Uterus (tissue), 4 donors: Measurements from ENCODE around the gene EPB41L1. TPM values are rescaled to one million over a fixed set of nuclear protein-coding genes. Genes with fewer than 3 reads are reported as not detected.

Experiments used
- DNase-seq, 2 donors: peaks; one replicate each; pipeline ENCODE4 v3.0.0-alpha.2; 2019 to 2020
- H3K27ac ChIP-seq, 2 donors: fragments of 200-600 bp; sonication (generic); 1 replicate in 1 of 2; 2 replicates in 1 of 2; pipeline ENCODE4 v1.5.1; 2016 to 2018
- H3K27me3 ChIP-seq, 2 donors: fragments of 200-600 bp; sonication (generic); one replicate each; pipeline ENCODE4 v1.5.1; 2018 to 2019; ENCODE audit warnings: control low read depth in 1 of 2
- H3K36me3 ChIP-seq, 2 donors: fragments of 200-600 bp; sonication (generic); one replicate each; pipeline ENCODE4 v1.5.1; 2019; ENCODE audit warnings: control low read depth in 1 of 2
- H3K4me1 ChIP-seq, 2 donors: fragments of 200-600 bp; sonication (generic); one replicate each; pipeline ENCODE4 v1.5.1; 2018 to 2019; ENCODE audit warnings: control low read depth in 1 of 2
- H3K4me3 ChIP-seq, 2 donors: fragments of 200-600 bp; sonication (generic); 1 replicate in 1 of 2; 2 replicates in 1 of 2; pipeline ENCODE4 v1.5.1; 2018 to 2019; ENCODE audit warnings: mild to moderate bottlenecking in 1 of 2
- H3K9me3 ChIP-seq, 2 donors: fragments of 200-600 bp; sonication (generic); one replicate each; pipeline ENCODE4 v1.5.1; 2019; ENCODE audit warnings: control low read depth in 1 of 2
- CTCF ChIP-seq, 4 experiments: fragments of 200-600 bp in 2 of 4; fragments of 450-650 bp in 2 of 4; sonication (generic) in 2 of 4; IDR thresholded peaks; one replicate each; pipeline ENCODE4 v1.5.1; 2016 to 2019; ENCODE audit warnings: antibody characterized with exemption in 4 of 4, mild to moderate bottlenecking in 2 of 4, moderate library complexity in 1 of 4
- POLR2A ChIP-seq, 2 donors: fragments of 450-650 bp; IDR thresholded peaks; one replicate each; pipeline ENCODE4 v1.6.1; 2016; ENCODE audit warnings: antibody characterized with exemption in 2 of 2, mild to moderate bottlenecking in 1 of 2, moderate library complexity in 1 of 2
- intact Hi-C: fragments of 100-400 bp; cut with DNase I; formaldehyde crosslinking; loops from one replicate; pipeline ENCODE4 v1.15.1; 2023; ENCODE audit warnings: low total_unique reads
- total RNA-seq, 4 donors: library from RNA; depleted of rRNA in 3 of 4; stranded (reverse); fragments of >200 nt in 3 of 4; gene quantifications; one replicate each; pipeline versions ENCODE4 v1.1.0 to v1.2.4, GENCODE V29; 2014 to 2023
- donor health status: DM: yes; HTN: yes; CAD: no.

Gene EPB41L1
- total RNA-seq, 4 donors from 2014 or later: 4.9 to 69.2 (median 33.2) TPM

GRCh38 chr20:36149469-36149868, 5.1 kb upstream of the EPB41L1 start:
- no peaks in the 10 kb centered on the region for H3K9me3 ChIP-seq
- H3K36me3 ChIP-seq: no peaks in the 10 kb centered on the region
- no peak for TF ChIP-seq CTCF (IDR thresholded peaks at IDR 0.05)
- no peak for TF ChIP-seq POLR2A (IDR thresholded peaks at IDR 0.05)
- H3K27me3 ChIP-seq: no peaks in the 10 kb centered on the region
- no peak for DNase-seq
- no peaks in the 10 kb centered on the region for H3K4me1 ChIP-seq
- intact Hi-C loops: no loop called here
- no peak overlapping the region for H3K4me3 ChIP-seq
- H3K27ac ChIP-seq: no peak overlapping the region

- Histone ChIP-seq H3K27me3 (no peaks in the 10 kb centered on the region), H3K4me1 (no peaks in the 10 kb centered on the region), H3K27ac (no peak overlapping the region), H3K4me3 (no peak overlapping the region), H3K9me3 (no peaks in the 10 kb centered on the region), H3K36me3 (no peaks in the 10 kb centered on the region)
- TF ChIP-seq CTCF (IDR thresholded peaks at IDR 0.05) (no peak), POLR2A (IDR thresholded peaks at IDR 0.05) (no peak)
- no peak for DNase-seq
- intact Hi-C loops: no loop called here
Observed at GRCh38 chr20:36150489-36150846, 4.1 kb upstream of the EPB41L1 start.

GRCh38 chr20:36150847-36151539, 3.5 kb upstream of the EPB41L1 start:
- intact Hi-C loops: no loop called here
- H3K27ac ChIP-seq: no peak overlapping the region

GRCh38 chr20:36152261-36152660, 2.3 kb upstream of the EPB41L1 start:
- no peaks in the 10 kb centered on the region for H3K27me3 ChIP-seq
- TF ChIP-seq CTCF (IDR thresholded peaks at IDR 0.05) (no peak), POLR2A (IDR thresholded peaks at IDR 0.05) (no peak)
- no peak for DNase-seq
- peak overlapping the region in 1 of 2 donors; percentile 33 for H3K27ac ChIP-seq
- no peak overlapping the region for H3K4me3 ChIP-seq
- no peaks in the 10 kb centered on the region for H3K9me3 ChIP-seq
- no peaks in the 10 kb centered on the region for H3K36me3 ChIP-seq
- no peaks in the 10 kb centered on the region for H3K4me1 ChIP-seq
- intact Hi-C loops: no loop called here

More at GRCh38 chr20:36150847-36151539, 3.5 kb upstream of the EPB41L1 start:
- no peaks in the 10 kb centered on the region for H3K27me3 ChIP-seq
- no peak overlapping the region for H3K4me3 ChIP-seq
- H3K9me3 ChIP-seq: no peaks in the 10 kb centered on the region
- no peaks in the 10 kb centered on the region for H3K4me1 ChIP-seq
- no peaks in the 10 kb centered on the region for H3K36me3 ChIP-seq
- no peak for DNase-seq
- TF ChIP-seq POLR2A (IDR thresholded peaks at IDR 0.05) (no peak), CTCF (IDR thresholded peaks at IDR 0.05) (no peak)

- no peak overlapping the region for H3K4me3 ChIP-seq
- peak overlapping the region; percentile 33 to 81 for H3K27ac ChIP-seq
- no peaks in the 10 kb centered on the region for H3K4me1 ChIP-seq
- intact Hi-C loops: no loop called here
- no peak for TF ChIP-seq CTCF (IDR thresholded peaks at IDR 0.05)
- TF ChIP-seq POLR2A (IDR thresholded peaks at IDR 0.05): no peak
- H3K36me3 ChIP-seq: no peaks in the 10 kb centered on the region
- H3K9me3 ChIP-seq: no peaks in the 10 kb centered on the region
- H3K27me3 ChIP-seq: no peaks in the 10 kb centered on the region
- DNase-seq: no peak
Observed at GRCh38 chr20:36153204-36153603, 1.3 kb upstream of the EPB41L1 start.
